HepG2 (cell line): Measurements from ENCODE around the gene ATAD3C. TPM values are rescaled to one million over a fixed set of nuclear protein-coding genes. Genes with fewer than 3 reads are reported as not detected.

Experiments used
- EHMT2 ChIP-seq: fragments of 200-600 bp; sonication (generic); IDR thresholded peaks from 2 replicates; pipeline ENCODE4 v1.7.0; 2017; ENCODE audit warnings: antibody characterized with exemption, low read depth, low read length, borderline replicate concordance
- FOXA1 ChIP-seq, 2 experiments: fragments of 450-650 bp in 1 of 2; sonication (generic) in 1 of 2; formaldehyde crosslinking in 1 of 2; IDR thresholded peaks; 2 replicates each; pipeline versions ENCODE4 v1.4.0 to v1.6.1; 2016 to 2020; ENCODE audit warnings: missing genetic modification reagents in 1 of 2
- FOXC1 ChIP-seq: sonication (generic); formaldehyde crosslinking; IDR thresholded peaks from 2 replicates; pipeline ENCODE4 v1.8.0; 2022; ENCODE audit warnings: mild to moderate bottlenecking, missing genetic modification reagents, borderline replicate concordance
- GTF2F1 ChIP-seq: fragments of 150-350 bp; IDR thresholded peaks from 2 replicates; pipeline ENCODE4 v1.6.1; 2014; ENCODE audit warnings: low read length
- HDAC2 ChIP-seq: sonication (generic); formaldehyde crosslinking; IDR thresholded peaks from 2 replicates; pipeline ENCODE4 v1.4.0; 2020; ENCODE audit warnings: missing genetic modification reagents
- HMG20A ChIP-seq: IDR thresholded peaks from 2 replicates; pipeline ENCODE4 v1.6.1; 2016; ENCODE audit warnings: borderline replicate concordance
- IKZF1 ChIP-seq: fragments of 450-650 bp; IDR thresholded peaks from 2 replicates; pipeline ENCODE4 v1.7.1; 2016
- IKZF5 ChIP-seq: IDR thresholded peaks from 2 replicates; pipeline ENCODE4 v1.6.1; 2018; ENCODE audit warnings: missing genetic modification reagents, mild to moderate bottlenecking, missing compliant biosample characterization
- IRF2 ChIP-seq: IDR thresholded peaks from 2 replicates; pipeline ENCODE4 v1.6.1; 2018; ENCODE audit warnings: missing genetic modification reagents, missing compliant biosample characterization
- PHF20 ChIP-seq: sonication (generic); formaldehyde crosslinking; IDR thresholded peaks from 2 replicates; pipeline ENCODE4 v1.5.0; 2020; ENCODE audit warnings: mild to moderate bottlenecking, missing genetic modification reagents
- RBAK ChIP-seq: sonication (generic); formaldehyde crosslinking; IDR thresholded peaks from 2 replicates; pipeline ENCODE4 v1.5.1; 2020; ENCODE audit warnings: mild to moderate bottlenecking, missing genetic modification reagents
- SMARCC2 ChIP-seq: fragments of 450-650 bp; IDR thresholded peaks from 2 replicates; pipeline ENCODE4 v1.6.1; 2017; ENCODE audit warnings: antibody characterized with exemption, mild to moderate bottlenecking
- SNRNP70 ChIP-seq: fragments of 200-400 bp; formaldehyde crosslinking; IDR thresholded peaks from 2 replicates; pipeline ENCODE4 v1.6.1; 2017; ENCODE audit warnings: mild to moderate bottlenecking, low read depth, low read length, moderate library complexity
- YY1 ChIP-seq: IDR thresholded peaks from 2 replicates; pipeline ENCODE4 v1.6.1; 2011; ENCODE audit warnings: low read length, low read depth, moderate library complexity, mild to moderate bottlenecking; ENCODE audit not compliant: insufficient read depth, insufficient replicate concordance
- ZBTB38 ChIP-seq: sonication (generic); formaldehyde crosslinking; IDR thresholded peaks from 2 replicates; pipeline ENCODE4 v1.5.1; 2020; ENCODE audit warnings: mild to moderate bottlenecking, missing genetic modification reagents
- ZNF12 ChIP-seq: sonication (generic); formaldehyde crosslinking; IDR thresholded peaks from 2 replicates; pipeline ENCODE4 v1.5.0; 2020; ENCODE audit warnings: missing genetic modification reagents
- ZNF234 ChIP-seq: sonication (generic); formaldehyde crosslinking; conservative IDR thresholded peaks from 2 replicates; pipeline ENCODE4 v1.5.1; 2020; ENCODE audit warnings: mild to moderate bottlenecking, missing genetic modification reagents
- ZNF235 ChIP-seq: sonication (generic); formaldehyde crosslinking; IDR thresholded peaks from 2 replicates; pipeline ENCODE4 v1.8.1; 2023; ENCODE audit warnings: mild to moderate bottlenecking, missing genetic modification reagents, borderline replicate concordance
- ZNF264 ChIP-seq: sonication (generic); formaldehyde crosslinking; IDR thresholded peaks from 2 replicates; pipeline ENCODE4 v1.4.0; 2020; ENCODE audit warnings: missing genetic modification reagents
- ZNF543 ChIP-seq: sonication (generic); formaldehyde crosslinking; IDR thresholded peaks from 2 replicates; pipeline ENCODE4 v1.4.0; 2020; ENCODE audit warnings: mild to moderate bottlenecking, missing genetic modification reagents
- ZNF552 ChIP-seq: sonication (generic); formaldehyde crosslinking; IDR thresholded peaks from 2 replicates; pipeline ENCODE4 v1.9.0; 2022; ENCODE audit warnings: missing genetic modification reagents, mild to moderate bottlenecking, borderline replicate concordance
- ZNF720 ChIP-seq: sonication (generic); formaldehyde crosslinking; IDR thresholded peaks from 2 replicates; pipeline ENCODE4 v1.4.0; 2020; ENCODE audit warnings: missing genetic modification reagents
- ZSCAN29 ChIP-seq: sonication (generic); formaldehyde crosslinking; conservative IDR thresholded peaks from 2 replicates; pipeline ENCODE4 v1.4.0; 2020; ENCODE audit warnings: mild to moderate bottlenecking, missing genetic modification reagents
- polyA plus RNA-seq, 8 experiments: library from polyadenylated mRNA; depleted of rRNA in 3 of 8; stranded (reverse) in 7 of 8; unstranded in 1 of 8; fragments of >200 nt; fragmentation: Illumina TruSeq in 4 of 8; extraction: Trizol in 4 of 8; gene quantifications; 2 replicates each; pipeline versions ENCODE4 v1.2.1 to v1.2.3, GENCODE V29; 2011 to 2016; ENCODE audit warnings: low read depth in 4 of 8, missing spikeins in 1 of 8, mixed read lengths in 1 of 8; ENCODE audit not compliant: insufficient read depth in 1 of 8
- total RNA-seq, 5 experiments: library from RNA; depleted of rRNA; stranded (reverse); fragments of >200 nt; fragmentation: Illumina TruSeq; extraction: Trizol; gene quantifications; 2 replicates each; pipeline ENCODE4 v1.2.3, GENCODE V29; 2016; ENCODE audit warnings: low read depth in 1 of 5
- TF ChIP-seq, protein P1 (sequence below): sonication (generic); formaldehyde crosslinking; IDR thresholded peaks from 2 replicates; pipeline ENCODE4 v1.4.0; 2020; ENCODE audit warnings: missing genetic modification reagents
- TF ChIP-seq, protein P2 (sequence below): sonication (generic); formaldehyde crosslinking; IDR thresholded peaks from 2 replicates; pipeline ENCODE4 v1.5.0; 2020; ENCODE audit warnings: mild to moderate bottlenecking, missing genetic modification reagents, borderline replicate concordance

The ATAD3C gene
- total and polyA plus RNA-seq, 2 of the 13 experiments (the other 11 are each of a cell fraction or from before 2014, with no cell fraction given): 2.4 to 3.2 TPM

GRCh38 chr1:1406821-1407635 lies 42.5 kb upstream of the ATAD3C start, which contains the start of gene MRPL20 (continued):
- TF ChIP-seq, protein P1, sequence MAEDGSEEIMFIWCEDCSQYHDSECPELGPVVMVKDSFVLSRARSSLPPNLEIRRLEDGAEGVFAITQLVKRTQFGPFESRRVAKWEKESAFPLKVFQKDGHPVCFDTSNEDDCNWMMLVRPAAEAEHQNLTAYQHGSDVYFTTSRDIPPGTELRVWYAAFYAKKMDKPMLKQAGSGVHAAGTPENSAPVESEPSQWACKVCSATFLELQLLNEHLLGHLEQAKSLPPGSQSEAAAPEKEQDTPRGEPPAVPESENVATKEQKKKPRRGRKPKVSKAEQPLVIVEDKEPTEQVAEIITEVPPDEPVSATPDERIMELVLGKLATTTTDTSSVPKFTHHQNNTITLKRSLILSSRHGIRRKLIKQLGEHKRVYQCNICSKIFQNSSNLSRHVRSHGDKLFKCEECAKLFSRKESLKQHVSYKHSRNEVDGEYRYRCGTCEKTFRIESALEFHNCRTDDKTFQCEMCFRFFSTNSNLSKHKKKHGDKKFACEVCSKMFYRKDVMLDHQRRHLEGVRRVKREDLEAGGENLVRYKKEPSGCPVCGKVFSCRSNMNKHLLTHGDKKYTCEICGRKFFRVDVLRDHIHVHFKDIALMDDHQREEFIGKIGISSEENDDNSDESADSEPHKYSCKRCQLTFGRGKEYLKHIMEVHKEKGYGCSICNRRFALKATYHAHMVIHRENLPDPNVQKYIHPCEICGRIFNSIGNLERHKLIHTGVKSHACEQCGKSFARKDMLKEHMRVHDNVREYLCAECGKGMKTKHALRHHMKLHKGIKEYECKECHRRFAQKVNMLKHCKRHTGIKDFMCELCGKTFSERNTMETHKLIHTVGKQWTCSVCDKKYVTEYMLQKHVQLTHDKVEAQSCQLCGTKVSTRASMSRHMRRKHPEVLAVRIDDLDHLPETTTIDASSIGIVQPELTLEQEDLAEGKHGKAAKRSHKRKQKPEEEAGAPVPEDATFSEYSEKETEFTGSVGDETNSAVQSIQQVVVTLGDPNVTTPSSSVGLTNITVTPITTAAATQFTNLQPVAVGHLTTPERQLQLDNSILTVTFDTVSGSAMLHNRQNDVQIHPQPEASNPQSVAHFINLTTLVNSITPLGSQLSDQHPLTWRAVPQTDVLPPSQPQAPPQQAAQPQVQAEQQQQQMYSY: no peak
- TF ChIP-seq ZNF235 (CRISPR knock-in tag) (peak; percentile 63; the same call in 1 of the 2 replicates), ZNF264 (CRISPR knock-in tag) (no peak), ZNF543 (CRISPR knock-in tag) (no peak; the same call in 1 of the 2 replicates), FOXA1 (IDR thresholded peaks at IDR 0.05) (no peak), FOXA1 (CRISPR knock-in tag; IDR thresholded peaks at IDR 0.05) (peak; percentile 61; the same call in 1 of the 2 replicates), ZNF720 (CRISPR knock-in tag) (no peak), ZBTB38 (CRISPR knock-in tag) (peak; percentile 97), HMG20A (CRISPR knock-in tag) (no peak), YY1 (peak; percentile 97), GTF2F1 (no peak), PHF20 (peak; percentile 98), IKZF1 (no peak), ZNF12 (CRISPR knock-in tag) (peak; percentile 78), IRF2 (CRISPR knock-in tag) (peak; percentile 90), SMARCC2 (no peak), ZSCAN29 (CRISPR knock-in tag) (0 out of 2 replicates have a peak, but pooled peaks have one; percentile 51), HDAC2 (CRISPR knock-in tag) (peak; percentile 72), RBAK (CRISPR knock-in tag) (no peak), SNRNP70 (no peak), IKZF5 (CRISPR knock-in tag) (peak; percentile 90), ZNF552 (CRISPR knock-in tag) (no peak), ZNF234 (CRISPR knock-in tag) (peak; percentile 85; the same call in 1 of the 2 replicates), FOXC1 (CRISPR knock-in tag) (peak; percentile 92; the same call in 1 of the 2 replicates), EHMT2 (no peak)
- TF ChIP-seq, protein P2, sequence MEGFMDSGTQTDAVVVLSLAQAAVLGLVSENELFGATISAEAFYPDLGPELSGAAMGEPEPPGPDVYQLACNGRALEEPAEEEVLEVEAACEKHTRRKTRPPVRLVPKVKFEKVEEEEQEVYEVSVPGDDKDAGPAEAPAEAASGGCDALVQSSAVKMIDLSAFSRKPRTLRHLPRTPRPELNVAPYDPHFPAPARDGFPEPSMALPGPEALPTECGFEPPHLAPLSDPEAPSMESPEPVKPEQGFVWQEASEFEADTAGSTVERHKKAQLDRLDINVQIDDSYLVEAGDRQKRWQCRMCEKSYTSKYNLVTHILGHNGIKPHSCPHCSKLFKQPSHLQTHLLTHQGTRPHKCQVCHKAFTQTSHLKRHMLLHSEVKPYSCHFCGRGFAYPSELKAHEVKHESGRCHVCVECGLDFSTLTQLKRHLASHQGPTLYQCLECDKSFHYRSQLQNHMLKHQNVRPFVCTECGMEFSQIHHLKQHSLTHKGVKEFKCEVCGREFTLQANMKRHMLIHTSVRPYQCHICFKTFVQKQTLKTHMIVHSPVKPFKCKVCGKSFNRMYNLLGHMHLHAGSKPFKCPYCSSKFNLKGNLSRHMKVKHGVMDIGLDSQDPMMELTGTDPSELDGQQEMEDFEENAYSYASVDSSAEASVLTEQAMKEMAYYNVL (CRISPR knock-in tag): peak; percentile 71; the same call in 1 of the 2 replicates
